SK-N-SH (cell line): ENCODE results near the gene PHYKPL.
A peak's percentile ranks its signal among the peaks of the same experiment; 100 is the strongest.

ENCODE experiments used
- CHD2 ChIP-seq: fragments of 150-350 bp; IDR thresholded peaks from 2 replicates; pipeline ENCODE4 v1.6.1; 2018; ENCODE audit warnings: low read length; ENCODE audit not compliant: partially characterized antibody
- CTCF ChIP-seq: fragments of 200-600 bp; sonication (generic); IDR thresholded peaks from 2 replicates; pipeline ENCODE4 v1.6.1; 2017; ENCODE audit warnings: antibody characterized with exemption, mild to moderate bottlenecking, moderate library complexity
- EP300 ChIP-seq, 2 experiments: IDR thresholded peaks; 2 replicates each; pipeline versions ENCODE4 v1.4.0 to v1.6.1; 2012; ENCODE audit warnings: borderline replicate concordance in 1 of 2, low read depth in 1 of 2, low read length in 1 of 2
- MEF2A ChIP-seq: IDR thresholded peaks from 2 replicates; pipeline ENCODE4 v1.4.0; 2012; ENCODE audit warnings: low read depth, borderline replicate concordance
- NRF1 ChIP-seq: IDR thresholded peaks from 2 replicates; pipeline ENCODE4 v1.6.1; 2012; ENCODE audit warnings: low read depth, mild to moderate bottlenecking, low read length
- REST ChIP-seq: IDR thresholded peaks from 2 replicates; pipeline ENCODE4 v1.6.1; 2012; ENCODE audit warnings: mild to moderate bottlenecking, low read depth, low read length, moderate library complexity
- YY1 ChIP-seq: IDR thresholded peaks from 2 replicates; pipeline ENCODE4 v1.4.0; 2012; ENCODE audit warnings: low read depth, mild to moderate bottlenecking

GRCh38 chr5:178208540-178209227 lies 23.9 kb downstream of the PHYKPL start:
- TF ChIP-seq NRF1: no peak
- peak; percentile 35 for TF ChIP-seq CTCF
- no peak for TF ChIP-seq MEF2A
- no peak for TF ChIP-seq REST
- TF ChIP-seq EP300 (IDR thresholded peaks at IDR 0.05; ENCODE audit: borderline replicate concordance in 1 of 2, low read depth in 1 of 2, low read length in 1 of 2): no peak
- no peak for TF ChIP-seq YY1
- TF ChIP-seq CHD2: no peak
